HG03196 (cell line): Measurements from ENCODE around the gene DCAF15.

Source experiments
- ATAC-seq: cut with Tn5 transposase; IDR thresholded peaks from one replicate; pipeline ENCODE4 v1.9.1; 2021; ENCODE audit not compliant: unreplicated experiment

DCAF15 gene

GRCh38 chr19:13929956-13930355 lies 22.4 kb upstream of the DCAF15 start:
- no peak for ATAC-seq

DNA sequence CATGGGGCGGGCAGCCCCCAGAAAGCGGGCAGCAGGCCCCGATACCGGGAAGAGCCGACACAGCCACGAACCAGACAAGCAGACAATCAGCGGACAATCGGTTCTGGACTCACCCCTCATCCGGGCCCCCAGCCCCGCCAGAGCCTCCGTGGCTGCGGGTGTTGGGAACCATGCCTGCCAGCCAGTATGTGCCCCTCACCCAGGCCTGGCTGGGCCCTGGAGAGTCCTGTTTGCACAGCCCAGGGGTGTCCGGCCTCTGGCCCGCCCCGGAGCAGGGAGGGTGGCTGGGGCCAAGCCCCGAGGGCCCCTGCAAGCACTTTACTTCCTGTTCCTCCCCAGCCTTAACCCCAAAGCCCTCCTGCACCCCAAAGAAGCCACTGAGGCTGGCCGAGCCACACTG lies 21.9 kb upstream of the DCAF15 start:
- no peak for ATAC-seq

- no peak for ATAC-seq
Measured at GRCh38 chr19:13931391-13932148, 20.7 kb upstream of the DCAF15 start.

DNA sequence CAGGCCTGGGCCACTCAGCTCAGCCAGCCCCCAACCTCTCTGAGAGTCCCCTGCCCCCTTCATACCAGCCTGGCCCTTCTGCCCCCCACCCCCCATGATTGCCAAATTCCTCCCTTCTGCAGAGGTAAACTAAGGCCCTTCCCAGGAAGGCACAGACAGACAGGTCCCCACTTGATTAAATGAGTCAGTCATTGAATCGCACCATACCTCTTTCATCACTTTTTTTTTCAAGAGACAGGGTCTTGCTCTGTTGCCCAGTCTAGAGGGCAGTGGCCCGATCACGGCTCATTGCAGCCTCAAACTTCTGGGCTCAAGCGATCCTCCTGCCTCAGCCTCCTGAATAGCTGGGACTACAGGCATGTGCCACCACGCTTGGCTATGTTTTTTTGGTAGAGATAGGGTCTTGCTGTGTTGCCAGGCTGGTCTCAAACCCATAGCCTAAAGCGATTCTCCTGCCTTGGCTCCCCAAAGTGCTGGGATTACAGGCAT lies 20.1 kb upstream of the DCAF15 start:
- ATAC-seq = no peak

- no peak for ATAC-seq
Measured at GRCh38 chr19:13932911-13933393, 19.4 kb upstream of the DCAF15 start.

GRCh38 chr19:13934785-13935109 lies 17.6 kb upstream of the DCAF15 start:
- ATAC-seq = no peak

GRCh38 chr19:13935765-13936510 lies 16.4 kb upstream of the DCAF15 start:
- ATAC-seq = no peak

- no peak for ATAC-seq
Measured at GRCh38 chr19:13937479-13938300, 14.6 kb upstream of the DCAF15 start.

- ATAC-seq = no peak
Measured at GRCh38 chr19:13938301-13939064, 13.8 kb upstream of the DCAF15 start, which contains the start of gene PODNL1. PODNL1 (minus strand) TSS chr19:13938417; CDS start chr19:13938181, 236 bp downstream.

- no peak for ATAC-seq
Measured at GRCh38 chr19:13942023-13942684, 10.2 kb upstream of the DCAF15 start.

DNA sequence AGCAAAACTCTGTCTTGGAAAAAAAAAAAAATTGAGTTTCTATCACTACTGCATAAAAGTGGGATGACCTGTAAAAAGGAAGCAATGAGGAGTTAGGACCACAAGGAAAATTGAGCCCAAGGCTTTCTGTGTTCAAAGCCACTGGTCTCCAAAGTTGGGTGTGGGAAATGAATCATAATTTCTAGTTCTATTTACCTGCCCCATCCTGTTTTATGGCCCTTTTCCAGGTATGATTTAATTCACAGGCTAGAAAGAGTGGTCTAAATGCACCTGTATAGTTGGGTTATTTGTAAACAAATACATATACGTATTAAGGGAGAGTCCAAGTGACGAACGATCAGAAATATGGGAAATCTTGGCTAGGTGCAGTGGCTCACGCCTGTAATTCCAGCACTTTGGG lies 5.9 kb upstream of the DCAF15 start:
- no peak for ATAC-seq

DNA sequence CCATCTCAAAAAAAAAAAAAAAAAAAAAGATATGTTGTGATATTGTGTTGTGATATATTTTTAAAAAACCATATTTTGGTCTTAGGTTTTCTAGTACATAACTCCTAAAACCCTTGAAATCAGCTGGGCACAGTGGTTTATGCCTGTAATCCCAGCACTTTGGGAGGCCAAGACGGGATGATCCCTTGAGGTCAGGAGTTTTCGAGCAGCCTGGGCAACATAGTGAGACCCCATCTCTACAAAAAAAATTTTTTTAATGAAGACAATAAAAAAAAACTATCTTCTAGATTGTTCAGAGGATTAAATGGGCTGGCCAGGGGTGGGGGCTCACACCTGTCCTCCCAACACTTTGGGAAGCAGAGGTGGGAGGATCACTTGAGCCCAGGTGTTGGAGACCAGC lies 1.3 kb upstream of the DCAF15 start:
- no peak for ATAC-seq

DNA sequence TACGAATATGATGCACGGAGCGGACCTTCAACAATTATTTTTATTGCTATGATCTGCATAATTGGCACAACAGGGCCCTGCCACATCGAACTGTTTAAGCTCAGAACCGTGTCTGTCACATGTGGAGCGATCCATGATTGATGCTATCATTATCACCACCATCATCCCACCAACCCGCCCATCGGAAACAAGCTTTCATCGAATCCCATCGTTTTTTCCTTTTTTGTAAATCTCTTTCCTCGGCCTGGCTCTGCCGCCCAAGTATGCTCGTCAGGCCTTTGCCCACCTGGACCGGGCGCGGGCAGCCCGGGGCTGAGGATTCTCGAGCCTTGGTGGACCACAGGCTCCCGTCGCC lies 533 bp upstream of the DCAF15 start:
- no peak for ATAC-seq

DNA sequence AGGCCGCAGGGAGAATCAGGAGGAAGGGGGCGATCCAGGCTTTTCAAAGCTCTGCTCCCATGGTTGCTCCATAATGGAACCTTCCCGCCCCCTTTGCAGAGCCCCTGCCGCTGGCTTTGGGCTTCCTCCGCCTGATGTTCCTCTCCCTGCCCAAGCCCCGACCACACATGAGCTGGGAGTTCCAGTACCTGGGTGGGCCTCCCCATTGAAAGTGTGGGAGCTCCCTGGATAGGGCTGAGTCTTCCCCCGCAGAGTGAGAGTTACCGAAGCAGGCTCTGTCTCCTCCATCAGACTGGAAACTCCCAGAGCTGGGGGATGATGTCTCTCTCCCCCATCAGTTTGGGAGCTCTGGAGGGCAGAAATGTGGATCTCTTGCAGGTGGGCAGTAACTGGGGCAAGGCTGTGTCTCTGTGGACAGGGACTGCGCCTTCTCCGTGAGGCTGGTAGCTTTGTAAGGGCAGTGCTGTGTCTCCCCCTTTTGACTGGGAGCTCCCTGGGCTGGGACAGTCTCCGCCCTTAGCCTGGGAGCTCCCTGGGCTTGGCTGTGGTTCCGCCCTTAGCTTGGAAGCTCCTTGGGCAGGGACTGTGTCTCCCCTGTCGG lies 722 bp downstream of the DCAF15 start:
- ATAC-seq = no peak

- no peak for ATAC-seq
Measured at GRCh38 chr19:13954185-13954584, 1.9 kb downstream of the DCAF15 start.

DNA sequence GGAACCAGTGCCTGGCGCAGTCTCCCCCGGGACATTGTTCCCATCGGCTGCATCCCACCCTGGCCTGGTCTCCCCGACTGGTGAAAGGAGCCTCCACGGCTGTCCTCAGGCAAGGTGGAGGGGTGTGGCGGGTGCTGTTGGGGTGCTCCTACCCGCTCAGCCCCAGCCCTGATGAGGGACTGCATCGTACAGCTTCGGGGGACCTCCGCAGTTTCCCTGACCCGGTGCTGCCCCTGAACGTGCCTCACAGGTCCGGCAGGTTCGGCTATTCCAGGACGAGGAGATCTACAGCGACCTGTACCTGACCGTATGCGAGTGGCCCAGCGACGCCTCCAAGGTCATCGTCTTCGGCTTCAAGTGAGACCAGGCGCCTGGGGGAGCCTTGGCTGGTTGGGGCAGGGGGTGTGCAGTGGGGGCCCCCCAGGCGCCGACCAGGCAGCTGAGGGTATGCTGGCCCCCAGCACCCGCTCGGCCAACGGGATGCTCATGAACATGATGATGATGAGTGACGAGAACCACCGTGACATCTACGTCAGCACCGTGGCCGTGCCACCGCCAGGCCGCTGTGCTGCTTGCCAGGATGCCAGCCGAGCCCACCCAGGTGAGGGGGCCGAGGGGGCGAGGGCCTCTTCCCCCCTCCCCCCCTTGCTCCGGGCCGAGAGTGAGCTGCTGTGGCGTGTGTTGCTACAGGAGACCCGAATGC lies 3.5 kb downstream of the DCAF15 start:
- ATAC-seq = no peak

DNA sequence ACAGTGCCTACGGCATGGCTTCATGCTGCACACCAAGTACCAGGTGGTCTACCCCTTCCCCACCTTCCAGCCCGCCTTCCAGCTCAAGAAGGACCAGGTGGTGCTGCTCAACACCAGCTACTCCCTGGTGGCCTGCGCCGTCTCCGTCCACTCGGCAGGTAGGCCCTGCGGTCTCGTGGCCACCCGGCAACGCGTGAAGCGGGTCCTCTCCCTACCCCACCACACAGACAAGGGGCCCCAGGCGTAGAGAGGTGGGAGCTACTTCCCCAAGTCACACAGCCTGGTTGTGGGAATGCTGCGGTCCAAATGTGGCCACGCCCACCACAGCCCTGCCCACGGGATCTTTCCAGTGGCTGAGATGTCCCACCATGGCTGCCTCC lies 4.0 kb downstream of the DCAF15 start:
- no peak for ATAC-seq

DNA sequence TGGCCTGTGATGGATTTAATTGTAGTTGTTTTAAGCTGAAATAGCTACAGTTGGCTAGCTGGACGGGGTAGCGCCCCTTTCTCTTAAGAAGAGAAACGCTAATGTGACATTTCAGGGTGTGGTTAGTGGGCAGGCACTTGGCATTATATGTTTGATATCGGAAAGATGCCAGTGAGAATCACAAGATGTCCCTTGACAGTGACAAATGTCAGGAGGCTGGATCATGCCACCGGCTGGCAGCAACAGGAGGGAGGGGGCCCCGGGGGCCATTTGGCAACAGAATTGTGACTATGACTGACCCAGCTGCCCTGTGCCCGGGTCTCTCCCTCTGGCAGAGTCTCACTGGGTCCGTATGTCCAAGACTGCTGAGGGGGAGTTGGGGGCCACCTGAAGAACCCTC lies 4.7 kb downstream of the DCAF15 start:
- no peak for ATAC-seq

DNA sequence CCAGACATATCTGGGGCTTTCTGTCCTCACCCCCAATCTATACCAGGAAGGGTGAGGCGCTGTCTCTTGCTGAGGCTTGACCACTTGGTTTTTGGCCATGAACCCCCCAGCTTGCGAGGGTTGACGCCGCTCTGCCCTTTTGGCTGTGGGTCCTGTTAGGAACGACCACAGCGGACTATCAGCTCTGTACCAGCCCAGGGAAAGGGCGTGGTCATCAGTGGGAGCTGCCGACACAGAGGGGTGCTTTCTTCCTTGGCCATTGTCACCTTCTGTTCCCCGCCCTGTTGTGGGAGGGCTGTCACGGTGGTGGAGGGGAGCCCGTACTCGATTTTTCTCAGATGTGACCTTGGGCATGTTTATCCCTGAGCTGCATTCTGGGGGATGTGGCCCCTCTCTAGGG lies 5.7 kb downstream of the DCAF15 start:
- no peak for ATAC-seq
